GM19468 (cell line): ENCODE data around the gene FGF8.

ENCODE experiments used
- ATAC-seq: cut with Tn5 transposase; IDR thresholded peaks from one replicate; pipeline ENCODE4 v1.9.1; 2021; ENCODE audit warnings: mild to moderate bottlenecking, moderate library complexity, moderate number of reproducible peaks; ENCODE audit not compliant: unreplicated experiment; ENCODE audit errors: extremely low read depth

FGF8 gene

GRCh38 chr10:101770331-101771215 lies 5.3 kb downstream of the FGF8 start:
- no peak for ATAC-seq

- ATAC-seq = no peak
Measured at GRCh38 chr10:101769541-101770180, 6.3 kb downstream of the FGF8 start.

GRCh38 chr10:101768791-101769170 lies 7.1 kb downstream of the FGF8 start:
- ATAC-seq = no peak

- ATAC-seq = no peak
Measured at GRCh38 chr10:101767966-101768790, 7.7 kb downstream of the FGF8 start.

GRCh38 chr10:101767600-101767945 lies 8.3 kb downstream of the FGF8 start:
- no peak for ATAC-seq

- ATAC-seq = no peak
Measured at GRCh38 chr10:101766753-101767599, 8.9 kb downstream of the FGF8 start.

- ATAC-seq = no peak
Measured at GRCh38 chr10:101766306-101766705, 9.6 kb downstream of the FGF8 start.

- no peak for ATAC-seq
Measured at GRCh38 chr10:101763141-101763846, 12.6 kb downstream of the FGF8 start.

GRCh38 chr10:101762736-101763135 lies 13.2 kb downstream of the FGF8 start:
- no peak for ATAC-seq

- no peak for ATAC-seq
Measured at GRCh38 chr10:101761226-101761625, 14.7 kb downstream of the FGF8 start.

GRCh38 chr10:101760510-101760909 lies 15.4 kb downstream of the FGF8 start:
- no peak for ATAC-seq

GRCh38 chr10:101759309-101760247 lies 16.3 kb downstream of the FGF8 start:
- no peak for ATAC-seq

GRCh38 chr10:101758858-101759257 lies 17.1 kb downstream of the FGF8 start:
- ATAC-seq = no peak

- no peak for ATAC-seq
Measured at GRCh38 chr10:101752241-101752640, 23.7 kb downstream of the FGF8 start.

GRCh38 chr10:101749047-101750016 lies 26.6 kb downstream of the FGF8 start:
- no peak for ATAC-seq

- no peak for ATAC-seq
Measured at GRCh38 chr10:101748496-101748895, 27.4 kb downstream of the FGF8 start.

GRCh38 chr10:101745074-101745696 lies 30.7 kb downstream of the FGF8 start:
- no peak for ATAC-seq
